Stimulated activated CD4-positive, alpha-beta T cell treated with anti-CD3 and anti-CD28 coated beads, Interleukin-2, amount 100 ng/mL, for 4 hours (primary cell): ENCODE results near the gene PCNX2.
"Not testable (repeated sequence)": the region's sequence is repeated elsewhere in the genome, so short reads cannot be mapped to it uniquely, and the experiment has no call there.

Experiments used
- DNase-seq: peaks from one replicate; pipeline ENCODE4 v3.0.0-alpha.2; 2020; ENCODE audit warnings: low read depth

The PCNX2 gene

GRCh38 chr1:233010146-233010545, 285.4 kb downstream of the PCNX2 start:
- no peak for DNase-seq

- DNase-seq: no peak
Observed at GRCh38 chr1:233006541-233006973, 289.0 kb downstream of the PCNX2 start.

GRCh38 chr1:233006108-233006507, 289.4 kb downstream of the PCNX2 start:
- no peak for DNase-seq

GRCh38 chr1:233005703-233006102, 289.8 kb downstream of the PCNX2 start:
- DNase-seq: no peak

- DNase-seq: no peak
Observed at GRCh38 chr1:233005156-233005555, 290.4 kb downstream of the PCNX2 start.

- no peak for DNase-seq
Observed at GRCh38 chr1:233004451-233004850, 291.1 kb downstream of the PCNX2 start.

GRCh38 chr1:233003638-233004037, 291.9 kb downstream of the PCNX2 start:
- DNase-seq: not testable (repeated sequence)

GRCh38 chr1:232999956-233000625, 295.4 kb downstream of the PCNX2 start:
- no peak for DNase-seq

GRCh38 chr1:232998646-232999045, 296.9 kb downstream of the PCNX2 start:
- no peak for DNase-seq

GRCh38 chr1:232998138-232998537, 297.4 kb downstream of the PCNX2 start:
- DNase-seq: no peak

- DNase-seq: no peak
Observed at GRCh38 chr1:232996143-232996542, 299.4 kb downstream of the PCNX2 start.

GRCh38 chr1:232995189-232995588, 300.3 kb downstream of the PCNX2 start:
- no peak for DNase-seq

- DNase-seq: no peak
Observed at GRCh38 chr1:232993555-232993954, 302.0 kb downstream of the PCNX2 start.

GRCh38 chr1:232992227-232992626, 303.3 kb downstream of the PCNX2 start:
- no peak for DNase-seq

GRCh38 chr1:232991238-232991637, 304.3 kb downstream of the PCNX2 start:
- no peak for DNase-seq

GRCh38 chr1:232990176-232991128, 305.1 kb downstream of the PCNX2 start:
- DNase-seq: no peak

GRCh38 chr1:232988572-232989040, 306.9 kb downstream of the PCNX2 start:
- no peak for DNase-seq

- DNase-seq: no peak
Observed at GRCh38 chr1:232987774-232988140, 307.8 kb downstream of the PCNX2 start.

GRCh38 chr1:232987046-232987773, 308.3 kb downstream of the PCNX2 start:
- no peak for DNase-seq

- no peak for DNase-seq
Observed at GRCh38 chr1:232986527-232986922, 309.0 kb downstream of the PCNX2 start.

- no peak for DNase-seq
Observed at GRCh38 chr1:232985882-232986526, 309.5 kb downstream of the PCNX2 start.
